ENCODE measurements around the gene SNED1.
"Not testable (repeated sequence)": the region's sequence is repeated elsewhere in the genome, so short reads cannot be mapped to it uniquely, and the experiment has no call there.

The SNED1 gene

GRCh38 chr2:240972636-240973521 is 25.5 kb upstream of the SNED1 start:
- no peak for DNase-seq

GRCh38 chr2:240974771-240975572 is 23.4 kb upstream of the SNED1 start:
- no peak for DNase-seq

GRCh38 chr2:240975903-240976302 is 22.5 kb upstream of the SNED1 start:
- DNase-seq: not testable (repeated sequence)

- no peak for DNase-seq
Observed at GRCh38 chr2:240981280-240981679, 17.1 kb upstream of the SNED1 start.

- DNase-seq: no peak
Observed at GRCh38 chr2:240981871-240982800, 16.3 kb upstream of the SNED1 start.

GRCh38 chr2:240982821-240983281 is 15.6 kb upstream of the SNED1 start:
- no peak for DNase-seq

- no peak for DNase-seq
Observed at GRCh38 chr2:240983361-240983995, 14.9 kb upstream of the SNED1 start.

- DNase-seq: no peak
Observed at GRCh38 chr2:240983996-240984498, 14.4 kb upstream of the SNED1 start.

- no peak for DNase-seq
Observed at GRCh38 chr2:240985881-240986786, 12.3 kb upstream of the SNED1 start.

- DNase-seq: no peak
Observed at GRCh38 chr2:240986787-240987411, 11.5 kb upstream of the SNED1 start.

- DNase-seq: no peak
Observed at GRCh38 chr2:240987588-240987987, 10.8 kb upstream of the SNED1 start.

GRCh38 chr2:240988146-240988545 is 10.3 kb upstream of the SNED1 start:
- DNase-seq: no peak

- no peak for DNase-seq
Observed at GRCh38 chr2:240988571-240989271, 9.7 kb upstream of the SNED1 start.

- no peak for DNase-seq
Observed at GRCh38 chr2:240989451-240990265, 8.8 kb upstream of the SNED1 start.

GRCh38 chr2:240990266-240990529 is 8.2 kb upstream of the SNED1 start:
- DNase-seq: no peak

- no peak for DNase-seq
Observed at GRCh38 chr2:240990726-240991377, 7.6 kb upstream of the SNED1 start.

- no peak for DNase-seq
Observed at GRCh38 chr2:240991378-240992263, 6.8 kb upstream of the SNED1 start.
